Measurements from ENCODE around the gene DOCK4.

DNA sequence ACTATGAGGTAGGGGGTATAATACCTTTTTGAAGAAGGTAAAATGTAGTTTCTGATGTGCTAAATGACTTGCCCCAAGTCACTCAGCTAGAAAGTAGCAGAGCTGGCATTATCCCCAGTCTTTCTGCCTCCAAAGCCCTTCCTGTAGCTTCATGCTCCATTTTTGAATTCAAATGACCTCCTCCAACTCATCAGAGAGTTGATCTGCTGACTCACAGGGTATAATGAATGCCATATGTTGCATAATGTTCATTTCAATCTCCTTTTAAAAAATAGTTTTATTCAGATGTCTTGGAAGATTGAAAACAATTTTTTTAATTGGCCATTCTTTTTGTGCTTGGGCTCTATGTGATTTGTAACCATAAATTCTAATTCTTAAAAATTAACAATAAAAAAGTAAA, 371.1 kb downstream of the DOCK4 start:
- TF ChIP-seq POLR2A (IDR thresholded peaks at IDR 0.05), result no peak
- TF ChIP-seq, protein P1, sequence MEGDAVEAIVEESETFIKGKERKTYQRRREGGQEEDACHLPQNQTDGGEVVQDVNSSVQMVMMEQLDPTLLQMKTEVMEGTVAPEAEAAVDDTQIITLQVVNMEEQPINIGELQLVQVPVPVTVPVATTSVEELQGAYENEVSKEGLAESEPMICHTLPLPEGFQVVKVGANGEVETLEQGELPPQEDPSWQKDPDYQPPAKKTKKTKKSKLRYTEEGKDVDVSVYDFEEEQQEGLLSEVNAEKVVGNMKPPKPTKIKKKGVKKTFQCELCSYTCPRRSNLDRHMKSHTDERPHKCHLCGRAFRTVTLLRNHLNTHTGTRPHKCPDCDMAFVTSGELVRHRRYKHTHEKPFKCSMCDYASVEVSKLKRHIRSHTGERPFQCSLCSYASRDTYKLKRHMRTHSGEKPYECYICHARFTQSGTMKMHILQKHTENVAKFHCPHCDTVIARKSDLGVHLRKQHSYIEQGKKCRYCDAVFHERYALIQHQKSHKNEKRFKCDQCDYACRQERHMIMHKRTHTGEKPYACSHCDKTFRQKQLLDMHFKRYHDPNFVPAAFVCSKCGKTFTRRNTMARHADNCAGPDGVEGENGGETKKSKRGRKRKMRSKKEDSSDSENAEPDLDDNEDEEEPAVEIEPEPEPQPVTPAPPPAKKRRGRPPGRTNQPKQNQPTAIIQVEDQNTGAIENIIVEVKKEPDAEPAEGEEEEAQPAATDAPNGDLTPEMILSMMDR (IDR thresholded peaks at IDR 0.05), result no peak
